Uterus (tissue), 4 donors: Measurements from ENCODE around the gene ARAP1. TPM values are rescaled to one million over a fixed set of nuclear protein-coding genes. Genes with fewer than 3 reads are reported as not detected.
A peak's percentile ranks its signal among the peaks of the same experiment; 100 is the strongest.

Experiments
- DNase-seq, 2 donors: peaks; one replicate each; pipeline ENCODE4 v3.0.0-alpha.2; 2019 to 2020
- H3K27ac ChIP-seq, 2 donors: fragments of 200-600 bp; sonication (generic); 1 replicate in 1 of 2; 2 replicates in 1 of 2; pipeline ENCODE4 v1.5.1; 2016 to 2018
- H3K27me3 ChIP-seq, 2 donors: fragments of 200-600 bp; sonication (generic); one replicate each; pipeline ENCODE4 v1.5.1; 2018 to 2019; ENCODE audit warnings: control low read depth in 1 of 2
- H3K36me3 ChIP-seq, 2 donors: fragments of 200-600 bp; sonication (generic); one replicate each; pipeline ENCODE4 v1.5.1; 2019; ENCODE audit warnings: control low read depth in 1 of 2
- H3K4me1 ChIP-seq, 2 donors: fragments of 200-600 bp; sonication (generic); one replicate each; pipeline ENCODE4 v1.5.1; 2018 to 2019; ENCODE audit warnings: control low read depth in 1 of 2
- H3K4me3 ChIP-seq, 2 donors: fragments of 200-600 bp; sonication (generic); 1 replicate in 1 of 2; 2 replicates in 1 of 2; pipeline ENCODE4 v1.5.1; 2018 to 2019; ENCODE audit warnings: mild to moderate bottlenecking in 1 of 2
- H3K9me3 ChIP-seq, 2 donors: fragments of 200-600 bp; sonication (generic); one replicate each; pipeline ENCODE4 v1.5.1; 2019; ENCODE audit warnings: control low read depth in 1 of 2
- POLR2A ChIP-seq, 2 donors: fragments of 450-650 bp; IDR thresholded peaks; one replicate each; pipeline ENCODE4 v1.6.1; 2016; ENCODE audit warnings: antibody characterized with exemption in 2 of 2, mild to moderate bottlenecking in 1 of 2, moderate library complexity in 1 of 2
- intact Hi-C: fragments of 100-400 bp; cut with DNase I; formaldehyde crosslinking; loops from one replicate; pipeline ENCODE4 v1.15.1; 2023; ENCODE audit warnings: low total_unique reads
- total RNA-seq, 4 donors: library from RNA; depleted of rRNA in 3 of 4; stranded (reverse); fragments of >200 nt in 3 of 4; gene quantifications; one replicate each; pipeline versions ENCODE4 v1.1.0 to v1.2.4, GENCODE V29; 2014 to 2023
- TF ChIP-seq, protein P1 (sequence below), 4 experiments: fragments of 200-600 bp in 2 of 4; fragments of 450-650 bp in 2 of 4; sonication (generic) in 2 of 4; IDR thresholded peaks; one replicate each; pipeline ENCODE4 v1.5.1; 2016 to 2019; ENCODE audit warnings: antibody characterized with exemption in 4 of 4, mild to moderate bottlenecking in 2 of 4, moderate library complexity in 1 of 4
- donor health status: DM: yes; HTN: yes; CAD: no.

ARAP1 gene
- total RNA-seq, 4 donors from 2014 or later = 21.3 to 222 (median 70.4) TPM

DNA sequence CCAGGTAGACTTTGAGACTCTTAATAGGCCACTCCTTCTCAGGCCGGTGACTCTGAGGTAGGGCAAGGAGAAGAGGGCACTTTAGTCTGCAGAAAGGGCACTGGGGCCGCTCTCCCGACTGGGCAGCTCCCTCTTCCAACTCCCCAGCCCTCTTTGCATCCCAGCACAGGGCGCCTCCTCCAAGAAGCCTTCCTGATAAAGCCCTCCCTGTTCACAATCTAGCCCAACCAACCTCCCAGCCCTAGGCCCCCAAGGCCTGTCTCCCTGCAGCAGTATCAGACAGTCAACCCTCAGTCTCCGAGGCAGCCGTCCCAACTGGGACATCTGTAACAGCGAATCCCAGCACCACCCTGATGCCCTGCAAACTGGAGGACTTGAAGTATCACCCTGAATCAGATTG is 63.7 kb downstream of the ARAP1 start:
- no peaks in the 10 kb centered on the region for H3K27me3 ChIP-seq
- no peaks in the 10 kb centered on the region for H3K4me1 ChIP-seq
- DNase-seq = no peak
- no peaks in the 10 kb centered on the region for H3K9me3 ChIP-seq
- TF ChIP-seq, protein P1, sequence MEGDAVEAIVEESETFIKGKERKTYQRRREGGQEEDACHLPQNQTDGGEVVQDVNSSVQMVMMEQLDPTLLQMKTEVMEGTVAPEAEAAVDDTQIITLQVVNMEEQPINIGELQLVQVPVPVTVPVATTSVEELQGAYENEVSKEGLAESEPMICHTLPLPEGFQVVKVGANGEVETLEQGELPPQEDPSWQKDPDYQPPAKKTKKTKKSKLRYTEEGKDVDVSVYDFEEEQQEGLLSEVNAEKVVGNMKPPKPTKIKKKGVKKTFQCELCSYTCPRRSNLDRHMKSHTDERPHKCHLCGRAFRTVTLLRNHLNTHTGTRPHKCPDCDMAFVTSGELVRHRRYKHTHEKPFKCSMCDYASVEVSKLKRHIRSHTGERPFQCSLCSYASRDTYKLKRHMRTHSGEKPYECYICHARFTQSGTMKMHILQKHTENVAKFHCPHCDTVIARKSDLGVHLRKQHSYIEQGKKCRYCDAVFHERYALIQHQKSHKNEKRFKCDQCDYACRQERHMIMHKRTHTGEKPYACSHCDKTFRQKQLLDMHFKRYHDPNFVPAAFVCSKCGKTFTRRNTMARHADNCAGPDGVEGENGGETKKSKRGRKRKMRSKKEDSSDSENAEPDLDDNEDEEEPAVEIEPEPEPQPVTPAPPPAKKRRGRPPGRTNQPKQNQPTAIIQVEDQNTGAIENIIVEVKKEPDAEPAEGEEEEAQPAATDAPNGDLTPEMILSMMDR (IDR thresholded peaks at IDR 0.05) = no peak
- TF ChIP-seq POLR2A (IDR thresholded peaks at IDR 0.05) = no peak
- no peak overlapping the region for H3K4me3 ChIP-seq
- intact Hi-C loops = no loop called here
- no peak overlapping the region for H3K27ac ChIP-seq
- H3K36me3 ChIP-seq = no peaks in the 10 kb centered on the region

DNA sequence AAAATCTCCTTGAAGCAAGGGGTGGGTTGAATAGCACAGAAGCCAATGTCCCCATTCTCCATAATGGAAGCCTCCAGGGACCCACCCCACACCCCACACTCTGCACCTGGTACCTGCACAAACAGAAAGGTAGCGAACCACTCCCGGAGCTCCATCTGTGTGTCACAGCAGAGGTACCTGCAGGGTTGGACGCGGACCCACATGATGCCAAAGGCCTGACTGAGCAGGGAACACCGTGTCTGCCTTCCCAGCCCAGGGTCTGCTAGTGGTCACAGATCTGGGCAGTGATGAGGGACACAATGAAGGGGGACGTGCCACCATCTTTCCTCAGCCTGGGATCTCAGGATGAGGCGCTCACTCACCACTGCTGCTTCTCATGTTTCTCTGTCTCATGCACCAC is 64.9 kb downstream of the ARAP1 start:
- TF ChIP-seq, protein P1 (IDR thresholded peaks at IDR 0.05) = no peak
- TF ChIP-seq POLR2A (IDR thresholded peaks at IDR 0.05) = no peak
- H3K27me3 ChIP-seq = no peaks in the 10 kb centered on the region
- DNase-seq = no peak
- H3K9me3 ChIP-seq = no peaks in the 10 kb centered on the region
- no peaks in the 10 kb centered on the region for H3K4me1 ChIP-seq
- no peaks in the 10 kb centered on the region for H3K36me3 ChIP-seq
- intact Hi-C loops = no loop called here
- H3K4me3 ChIP-seq = no peak overlapping the region
- H3K27ac ChIP-seq = peak overlapping the region; percentile 61 to 75

DNA sequence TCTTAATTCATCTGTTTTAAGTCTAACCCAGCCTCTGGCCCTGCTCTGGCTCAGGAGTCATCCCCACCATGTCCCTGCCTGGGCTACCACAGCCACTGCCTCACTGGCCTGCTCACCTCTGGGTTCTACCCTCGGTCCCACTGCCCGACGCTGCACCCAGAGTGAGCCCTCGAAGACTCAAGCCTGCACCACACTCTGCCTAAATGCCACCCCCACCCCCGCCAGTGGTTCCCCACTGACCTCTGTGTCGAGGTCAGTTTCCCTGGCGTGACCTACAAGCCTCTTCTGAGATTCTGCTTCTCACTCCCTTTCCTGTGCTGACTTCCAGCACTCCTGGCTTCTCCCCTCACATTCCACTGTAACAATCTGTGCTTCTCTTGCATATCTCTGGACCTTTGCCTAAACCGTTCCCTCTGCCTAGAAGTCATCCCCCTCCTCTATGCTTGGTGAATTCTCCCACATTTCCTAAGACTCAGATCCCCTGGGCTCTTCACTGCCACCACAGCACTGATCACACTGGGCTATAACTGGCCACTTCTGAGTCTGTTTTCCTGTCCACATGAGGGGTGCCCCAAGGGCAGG is 65.5 kb downstream of the ARAP1 start:
- Histone ChIP-seq H3K27me3 (no peaks in the 10 kb centered on the region), H3K27ac (peak overlapping the region; percentile 61 to 75), H3K36me3 (no peaks in the 10 kb centered on the region), H3K4me3 (no peak overlapping the region), H3K4me1 (no peaks in the 10 kb centered on the region), H3K9me3 (no peaks in the 10 kb centered on the region)
- peak; percentile 42 to 43 for DNase-seq
- TF ChIP-seq, protein P1 (IDR thresholded peaks at IDR 0.05) = no peak
- no peak for TF ChIP-seq POLR2A (IDR thresholded peaks at IDR 0.05)
- intact Hi-C loops = no loop called here

- TF ChIP-seq POLR2A (IDR thresholded peaks at IDR 0.05) = no peak
- H3K27me3 ChIP-seq = no peaks in the 10 kb centered on the region
- no peaks in the 10 kb centered on the region for H3K4me1 ChIP-seq
- H3K9me3 ChIP-seq = no peaks in the 10 kb centered on the region
- no peaks in the 10 kb centered on the region for H3K36me3 ChIP-seq
- no peak overlapping the region for H3K4me3 ChIP-seq
- H3K27ac ChIP-seq = peak overlapping the region; percentile 61 to 75
- intact Hi-C loops = no loop called here
- peak; percentile 69 to 75 for DNase-seq
These were observed 66.4 kb downstream of the ARAP1 start for GRCh38 chr11:72685560-72686480.

GRCh38 chr11:72684236-72684912 is 67.8 kb downstream of the ARAP1 start:
- Histone ChIP-seq H3K4me3 (no peak overlapping the region), H3K4me1 (no peaks in the 10 kb centered on the region), H3K27me3 (no peaks in the 10 kb centered on the region), H3K27ac (peak overlapping the region; percentile 43 to 75), H3K9me3 (no peaks in the 10 kb centered on the region), H3K36me3 (no peaks in the 10 kb centered on the region)
- TF ChIP-seq POLR2A (IDR thresholded peaks at IDR 0.05) = no peak
- TF ChIP-seq, protein P1 (IDR thresholded peaks at IDR 0.05) = peak in 3 of 4 experiments; percentile 50 to 55 (median 55)
- peak; percentile 64 to 68 for DNase-seq
- intact Hi-C loops = no loop called here
